ENCODE measurements around the gene CNIH3.

CNIH3 gene

DNA sequence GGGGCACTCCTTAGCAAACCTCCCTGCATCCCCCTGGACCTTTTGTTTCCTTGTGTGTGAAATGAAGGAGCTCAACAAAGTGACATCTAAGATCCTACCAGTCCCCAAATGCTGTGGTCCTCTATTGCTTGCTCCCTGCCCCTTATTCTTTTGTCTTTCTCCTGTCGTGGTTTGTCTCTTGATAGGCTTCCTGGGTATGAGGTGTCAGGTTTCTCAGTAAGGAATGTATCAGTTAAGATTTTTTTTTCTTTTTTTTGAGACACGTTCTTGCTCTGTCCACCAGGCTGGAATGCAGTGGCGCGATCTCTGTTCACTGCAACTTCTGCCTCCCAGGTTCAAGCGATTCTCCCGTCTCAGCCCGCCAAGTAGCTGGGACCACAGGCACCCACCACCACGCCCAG lies 16.8 kb downstream of the CNIH3 start:
- TF ChIP-seq, protein P1, sequence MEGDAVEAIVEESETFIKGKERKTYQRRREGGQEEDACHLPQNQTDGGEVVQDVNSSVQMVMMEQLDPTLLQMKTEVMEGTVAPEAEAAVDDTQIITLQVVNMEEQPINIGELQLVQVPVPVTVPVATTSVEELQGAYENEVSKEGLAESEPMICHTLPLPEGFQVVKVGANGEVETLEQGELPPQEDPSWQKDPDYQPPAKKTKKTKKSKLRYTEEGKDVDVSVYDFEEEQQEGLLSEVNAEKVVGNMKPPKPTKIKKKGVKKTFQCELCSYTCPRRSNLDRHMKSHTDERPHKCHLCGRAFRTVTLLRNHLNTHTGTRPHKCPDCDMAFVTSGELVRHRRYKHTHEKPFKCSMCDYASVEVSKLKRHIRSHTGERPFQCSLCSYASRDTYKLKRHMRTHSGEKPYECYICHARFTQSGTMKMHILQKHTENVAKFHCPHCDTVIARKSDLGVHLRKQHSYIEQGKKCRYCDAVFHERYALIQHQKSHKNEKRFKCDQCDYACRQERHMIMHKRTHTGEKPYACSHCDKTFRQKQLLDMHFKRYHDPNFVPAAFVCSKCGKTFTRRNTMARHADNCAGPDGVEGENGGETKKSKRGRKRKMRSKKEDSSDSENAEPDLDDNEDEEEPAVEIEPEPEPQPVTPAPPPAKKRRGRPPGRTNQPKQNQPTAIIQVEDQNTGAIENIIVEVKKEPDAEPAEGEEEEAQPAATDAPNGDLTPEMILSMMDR (IDR thresholded peaks at IDR 0.05; ENCODE audit: extremely low read depth, missing control alignments): no peak
- DNase-seq (ENCODE audit: low spot score): no peak

GRCh38 chr1:224635356-224635755 lies 19.2 kb downstream of the CNIH3 start:
- DNase-seq (ENCODE audit: low spot score): no peak
- TF ChIP-seq, protein P1 (IDR thresholded peaks at IDR 0.05; ENCODE audit: extremely low read depth, missing control alignments): no peak

- DNase-seq (ENCODE audit: low spot score): no peak
- TF ChIP-seq, protein P1 (IDR thresholded peaks at IDR 0.05; ENCODE audit: extremely low read depth, missing control alignments): no peak
These were observed 21.4 kb downstream of the CNIH3 start for GRCh38 chr1:224637515-224637914.

GRCh38 chr1:224637936-224638335 lies 21.8 kb downstream of the CNIH3 start:
- TF ChIP-seq, protein P1 (IDR thresholded peaks at IDR 0.05; ENCODE audit: extremely low read depth, missing control alignments): no peak
- no peak for DNase-seq (ENCODE audit: low spot score)

DNA sequence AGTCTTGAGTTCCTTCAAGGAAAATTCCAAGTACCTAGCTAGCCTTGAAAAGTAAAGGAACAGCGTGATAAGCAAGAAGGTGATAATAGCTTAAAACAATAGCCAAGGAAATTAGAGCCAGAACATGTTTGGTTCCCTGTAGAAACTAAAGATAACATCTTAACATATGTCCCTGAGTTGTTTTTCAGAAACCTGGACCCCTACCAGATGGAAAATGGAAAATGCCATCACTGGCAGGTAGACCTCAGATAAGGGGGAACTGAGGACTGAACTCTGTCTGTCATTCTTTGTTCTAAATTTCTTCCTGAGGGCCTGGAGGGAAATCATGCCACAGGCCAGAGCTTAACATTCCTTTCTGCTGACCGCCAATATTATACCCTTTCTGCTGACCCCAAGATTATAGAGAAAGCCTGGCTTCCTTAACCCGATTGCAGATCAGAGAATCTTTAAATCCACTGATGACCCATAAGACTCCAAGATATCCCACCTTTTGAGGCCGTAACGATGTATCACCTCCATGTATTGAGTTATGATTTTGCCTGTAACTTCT lies 23.4 kb downstream of the CNIH3 start:
- no peak for DNase-seq (ENCODE audit: low spot score)
- TF ChIP-seq, protein P1 (IDR thresholded peaks at IDR 0.05; ENCODE audit: extremely low read depth, missing control alignments): no peak

GRCh38 chr1:224640018-224640417 lies 23.9 kb downstream of the CNIH3 start:
- no peak for DNase-seq (ENCODE audit: low spot score)
- TF ChIP-seq, protein P1 (IDR thresholded peaks at IDR 0.05; ENCODE audit: extremely low read depth, missing control alignments): no peak

DNA sequence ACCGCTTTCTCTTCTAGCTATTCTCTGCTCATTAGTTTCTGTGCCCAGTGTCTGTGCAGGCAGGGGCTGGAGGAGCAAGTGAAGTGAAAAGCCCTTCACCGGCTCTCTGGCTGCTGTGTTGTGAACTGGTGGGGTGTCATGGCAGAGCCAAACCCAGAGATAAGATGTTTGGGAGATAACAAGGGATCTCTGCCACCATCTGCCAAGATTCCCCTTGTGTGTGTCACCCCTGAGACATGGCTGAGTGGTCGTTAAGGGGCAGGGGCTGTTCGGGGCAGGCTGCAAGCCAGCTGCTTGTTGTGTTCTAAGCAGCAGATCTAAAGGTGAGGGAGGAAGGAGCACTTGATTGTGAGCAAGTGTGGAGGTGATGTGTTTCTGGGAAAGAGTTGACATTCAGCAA lies 24.5 kb downstream of the CNIH3 start:
- no peak for DNase-seq (ENCODE audit: low spot score)
- TF ChIP-seq, protein P1 (IDR thresholded peaks at IDR 0.05; ENCODE audit: extremely low read depth, missing control alignments): no peak

All from GM20000 (cell line).